Measurements from ENCODE around the gene PODN.

GRCh38 chr1:53057127-53057526, 4.9 kb upstream of the PODN start:
- TF ChIP-seq CTCF (IDR thresholded peaks at IDR 0.05) (no peak), POLR2A (IDR thresholded peaks at IDR 0.05) (no peak)
